ENCODE results near the gene COX8A. TPM values are rescaled to one million over a fixed set of nuclear protein-coding genes. Genes with fewer than 3 reads are reported as not detected.

COX8A gene
- total RNA-seq, 1 experiment from 2014 or later = 587 TPM

DNA sequence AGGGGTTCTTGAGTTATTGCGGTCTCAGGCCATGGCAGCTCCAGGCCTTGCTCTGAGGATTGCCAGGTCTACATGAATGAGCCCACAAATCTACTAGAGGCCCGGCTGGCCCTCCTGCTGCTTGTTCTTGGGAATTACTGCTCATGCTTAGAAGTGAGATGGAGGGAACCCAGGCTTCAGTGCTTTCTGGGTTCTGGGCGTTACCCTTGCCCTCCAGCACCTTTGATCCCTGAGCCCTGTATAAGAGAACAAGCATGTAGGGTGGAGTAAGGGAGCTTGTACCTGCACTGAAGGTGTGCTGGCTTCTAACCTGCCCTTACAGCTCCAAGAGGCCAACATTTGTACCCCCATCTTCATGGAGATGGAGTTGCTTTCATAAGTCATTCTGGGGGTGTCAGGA is 31.6 kb upstream of the COX8A start:
- H3K9me3 Mint-ChIP-seq = no peaks in the 10 kb centered on the region
- H3K4me1 Mint-ChIP-seq = peaks cover 15% of the 10 kb centered on the region
- CTCF ChIA-PET = interaction anchor here (0.6 to 1.7 kb wide), 2 partner anchors 8 to 55 kb away, joined by 3 to 5 read pairs; no protein-coding TSS in a partner anchor
- peaks cover 12% of the 10 kb centered on the region for H3K36me3 Mint-ChIP-seq
- no peaks in the 10 kb centered on the region; the same call in 1 of the 2 replicates for H3K27me3 Mint-ChIP-seq (ENCODE audit: low read depth)
- H3K4me3 Mint-ChIP-seq = no peak overlapping the region
- DNase-seq (ENCODE audit: low spot score) (no peak), ATAC-seq (no peak)
- no peak overlapping the region for H3K27ac Mint-ChIP-seq
- no peak for TF ChIP-seq JAZF1 (CRISPR knock-in tag; IDR thresholded peaks at IDR 0.05)
- no peak for TF ChIP-seq SMAD4 (CRISPR knock-in tag; IDR thresholded peaks at IDR 0.05)
- TF ChIP-seq RORB (CRISPR knock-in tag; IDR thresholded peaks at IDR 0.05) = no peak
- TF ChIP-seq, protein P1, sequence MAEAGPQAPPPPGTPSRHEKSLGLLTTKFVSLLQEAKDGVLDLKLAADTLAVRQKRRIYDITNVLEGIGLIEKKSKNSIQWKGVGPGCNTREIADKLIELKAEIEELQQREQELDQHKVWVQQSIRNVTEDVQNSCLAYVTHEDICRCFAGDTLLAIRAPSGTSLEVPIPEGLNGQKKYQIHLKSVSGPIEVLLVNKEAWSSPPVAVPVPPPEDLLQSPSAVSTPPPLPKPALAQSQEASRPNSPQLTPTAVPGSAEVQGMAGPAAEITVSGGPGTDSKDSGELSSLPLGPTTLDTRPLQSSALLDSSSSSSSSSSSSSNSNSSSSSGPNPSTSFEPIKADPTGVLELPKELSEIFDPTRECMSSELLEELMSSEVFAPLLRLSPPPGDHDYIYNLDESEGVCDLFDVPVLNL (CRISPR knock-in tag; IDR thresholded peaks at IDR 0.05; ENCODE audit: borderline replicate concordance, low read depth) = no peak
- TF ChIP-seq NFE2L1 (CRISPR knock-in tag; IDR thresholded peaks at IDR 0.05) = no peak
- no peak for TF ChIP-seq EMX1 (CRISPR knock-in tag; IDR thresholded peaks at IDR 0.05)
- no peak for TF ChIP-seq NR3C1 (CRISPR knock-in tag; conservative IDR thresholded peaks at IDR 0.05; ENCODE audit: low read depth)
- TF ChIP-seq ELF4 (CRISPR knock-in tag; IDR thresholded peaks at IDR 0.05; ENCODE audit: low read depth) = no peak
- no peak for TF ChIP-seq FOXK1 (CRISPR knock-in tag; IDR thresholded peaks at IDR 0.05)
- TF ChIP-seq, protein P2, sequence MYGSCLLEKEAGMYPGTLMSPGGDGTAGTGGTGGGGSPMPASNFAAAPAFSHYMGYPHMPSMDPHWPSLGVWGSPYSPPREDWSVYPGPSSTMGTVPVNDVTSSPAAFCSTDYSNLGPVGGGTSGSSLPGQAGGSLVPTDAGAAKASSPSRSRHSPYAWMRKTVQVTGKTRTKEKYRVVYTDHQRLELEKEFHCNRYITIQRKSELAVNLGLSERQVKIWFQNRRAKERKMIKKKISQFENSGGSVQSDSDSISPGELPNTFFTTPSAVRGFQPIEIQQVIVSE (CRISPR knock-in tag; IDR thresholded peaks at IDR 0.05; ENCODE audit: borderline replicate concordance) = no peak
- no peak for TF ChIP-seq ZNF219 (CRISPR knock-in tag; IDR thresholded peaks at IDR 0.05; ENCODE audit: borderline replicate concordance)
- POLR2A ChIA-PET = no interaction called here

DNA sequence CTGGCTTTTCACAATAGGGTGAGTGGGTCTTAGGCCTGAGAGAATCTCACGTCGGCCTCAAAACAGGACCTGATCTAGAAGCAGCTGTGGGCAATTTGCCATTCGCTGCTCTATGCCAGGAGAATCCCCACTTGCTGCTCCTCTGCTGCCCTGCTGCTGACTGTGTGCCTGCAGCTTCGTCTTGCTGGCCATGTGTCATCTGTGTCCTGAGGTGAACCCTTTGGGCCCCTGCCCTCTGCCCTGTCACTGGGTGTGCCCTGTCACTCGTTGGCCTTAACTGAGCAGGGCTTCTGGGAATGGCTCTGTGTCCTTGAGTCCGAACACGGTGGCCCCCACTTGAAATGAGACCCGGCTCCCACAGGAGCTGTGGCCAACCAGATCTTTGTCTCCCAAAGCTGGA is 29.4 kb upstream of the COX8A start:
- DNase-seq (ENCODE audit: low spot score) (no peak), ATAC-seq (no peak)
- Mint-ChIP-seq H3K36me3 (peaks cover 21% of the 10 kb centered on the region), H3K4me3 (no peak overlapping the region), H3K27me3 (ENCODE audit: low read depth) (no peaks in the 10 kb centered on the region), H3K9me3 (no peaks in the 10 kb centered on the region), H3K4me1 (peaks cover 9% of the 10 kb centered on the region; the same call in 1 of the 2 replicates), H3K27ac (no peak overlapping the region)
- ChIA-PET POLR2A (interaction anchor here (2.8 kb wide), 1 partner anchor 26 kb away, joined by 24 read pairs; the partner anchor contains the start of gene RCOR2), CTCF (interaction anchor here (0.6 to 3.4 kb wide), 10 partner anchors 10 to 108 kb away, joined by 3 to 57 read pairs (median 14); partner anchors contain the start of genes MARK2 and RCOR2)
- TF ChIP-seq, protein P3, sequence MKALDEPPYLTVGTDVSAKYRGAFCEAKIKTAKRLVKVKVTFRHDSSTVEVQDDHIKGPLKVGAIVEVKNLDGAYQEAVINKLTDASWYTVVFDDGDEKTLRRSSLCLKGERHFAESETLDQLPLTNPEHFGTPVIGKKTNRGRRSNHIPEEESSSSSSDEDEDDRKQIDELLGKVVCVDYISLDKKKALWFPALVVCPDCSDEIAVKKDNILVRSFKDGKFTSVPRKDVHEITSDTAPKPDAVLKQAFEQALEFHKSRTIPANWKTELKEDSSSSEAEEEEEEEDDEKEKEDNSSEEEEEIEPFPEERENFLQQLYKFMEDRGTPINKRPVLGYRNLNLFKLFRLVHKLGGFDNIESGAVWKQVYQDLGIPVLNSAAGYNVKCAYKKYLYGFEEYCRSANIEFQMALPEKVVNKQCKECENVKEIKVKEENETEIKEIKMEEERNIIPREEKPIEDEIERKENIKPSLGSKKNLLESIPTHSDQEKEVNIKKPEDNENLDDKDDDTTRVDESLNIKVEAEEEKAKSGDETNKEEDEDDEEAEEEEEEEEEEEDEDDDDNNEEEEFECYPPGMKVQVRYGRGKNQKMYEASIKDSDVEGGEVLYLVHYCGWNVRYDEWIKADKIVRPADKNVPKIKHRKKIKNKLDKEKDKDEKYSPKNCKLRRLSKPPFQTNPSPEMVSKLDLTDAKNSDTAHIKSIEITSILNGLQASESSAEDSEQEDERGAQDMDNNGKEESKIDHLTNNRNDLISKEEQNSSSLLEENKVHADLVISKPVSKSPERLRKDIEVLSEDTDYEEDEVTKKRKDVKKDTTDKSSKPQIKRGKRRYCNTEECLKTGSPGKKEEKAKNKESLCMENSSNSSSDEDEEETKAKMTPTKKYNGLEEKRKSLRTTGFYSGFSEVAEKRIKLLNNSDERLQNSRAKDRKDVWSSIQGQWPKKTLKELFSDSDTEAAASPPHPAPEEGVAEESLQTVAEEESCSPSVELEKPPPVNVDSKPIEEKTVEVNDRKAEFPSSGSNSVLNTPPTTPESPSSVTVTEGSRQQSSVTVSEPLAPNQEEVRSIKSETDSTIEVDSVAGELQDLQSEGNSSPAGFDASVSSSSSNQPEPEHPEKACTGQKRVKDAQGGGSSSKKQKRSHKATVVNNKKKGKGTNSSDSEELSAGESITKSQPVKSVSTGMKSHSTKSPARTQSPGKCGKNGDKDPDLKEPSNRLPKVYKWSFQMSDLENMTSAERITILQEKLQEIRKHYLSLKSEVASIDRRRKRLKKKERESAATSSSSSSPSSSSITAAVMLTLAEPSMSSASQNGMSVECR (CRISPR knock-in tag; IDR thresholded peaks at IDR 0.05; ENCODE audit: borderline replicate concordance) = no peak
- TF ChIP-seq, protein P4, sequence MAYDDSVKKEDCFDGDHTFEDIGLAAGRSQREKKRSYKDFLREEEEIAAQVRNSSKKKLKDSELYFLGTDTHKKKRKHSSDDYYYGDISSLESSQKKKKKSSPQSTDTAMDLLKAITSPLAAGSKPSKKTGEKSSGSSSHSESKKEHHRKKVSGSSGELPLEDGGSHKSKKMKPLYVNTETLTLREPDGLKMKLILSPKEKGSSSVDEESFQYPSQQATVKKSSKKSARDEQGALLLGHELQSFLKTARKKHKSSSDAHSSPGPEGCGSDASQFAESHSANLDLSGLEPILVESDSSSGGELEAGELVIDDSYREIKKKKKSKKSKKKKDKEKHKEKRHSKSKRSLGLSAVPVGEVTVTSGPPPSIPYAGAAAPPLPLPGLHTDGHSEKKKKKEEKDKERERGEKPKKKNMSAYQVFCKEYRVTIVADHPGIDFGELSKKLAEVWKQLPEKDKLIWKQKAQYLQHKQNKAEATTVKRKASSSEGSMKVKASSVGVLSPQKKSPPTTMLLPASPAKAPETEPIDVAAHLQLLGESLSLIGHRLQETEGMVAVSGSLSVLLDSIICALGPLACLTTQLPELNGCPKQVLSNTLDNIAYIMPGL (CRISPR knock-in tag; IDR thresholded peaks at IDR 0.05) = no peak
- no peak for TF ChIP-seq SMAD4 (CRISPR knock-in tag; IDR thresholded peaks at IDR 0.05)
- no peak for TF ChIP-seq RORB (CRISPR knock-in tag; IDR thresholded peaks at IDR 0.05)
- TF ChIP-seq, protein P5, sequence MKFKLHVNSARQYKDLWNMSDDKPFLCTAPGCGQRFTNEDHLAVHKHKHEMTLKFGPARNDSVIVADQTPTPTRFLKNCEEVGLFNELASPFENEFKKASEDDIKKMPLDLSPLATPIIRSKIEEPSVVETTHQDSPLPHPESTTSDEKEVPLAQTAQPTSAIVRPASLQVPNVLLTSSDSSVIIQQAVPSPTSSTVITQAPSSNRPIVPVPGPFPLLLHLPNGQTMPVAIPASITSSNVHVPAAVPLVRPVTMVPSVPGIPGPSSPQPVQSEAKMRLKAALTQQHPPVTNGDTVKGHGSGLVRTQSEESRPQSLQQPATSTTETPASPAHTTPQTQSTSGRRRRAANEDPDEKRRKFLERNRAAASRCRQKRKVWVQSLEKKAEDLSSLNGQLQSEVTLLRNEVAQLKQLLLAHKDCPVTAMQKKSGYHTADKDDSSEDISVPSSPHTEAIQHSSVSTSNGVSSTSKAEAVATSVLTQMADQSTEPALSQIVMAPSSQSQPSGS (CRISPR knock-in tag; IDR thresholded peaks at IDR 0.05; ENCODE audit: borderline replicate concordance, low read depth) = no peak
- TF ChIP-seq, protein P6, sequence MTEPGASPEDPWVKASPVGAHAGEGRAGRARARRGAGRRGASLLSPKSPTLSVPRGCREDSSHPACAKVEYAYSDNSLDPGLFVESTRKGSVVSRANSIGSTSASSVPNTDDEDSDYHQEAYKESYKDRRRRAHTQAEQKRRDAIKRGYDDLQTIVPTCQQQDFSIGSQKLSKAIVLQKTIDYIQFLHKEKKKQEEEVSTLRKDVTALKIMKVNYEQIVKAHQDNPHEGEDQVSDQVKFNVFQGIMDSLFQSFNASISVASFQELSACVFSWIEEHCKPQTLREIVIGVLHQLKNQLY (CRISPR knock-in tag; IDR thresholded peaks at IDR 0.05) = no peak
- no peak for TF ChIP-seq CREB1 (CRISPR knock-in tag; IDR thresholded peaks at IDR 0.05)
- TF ChIP-seq, protein P7, sequence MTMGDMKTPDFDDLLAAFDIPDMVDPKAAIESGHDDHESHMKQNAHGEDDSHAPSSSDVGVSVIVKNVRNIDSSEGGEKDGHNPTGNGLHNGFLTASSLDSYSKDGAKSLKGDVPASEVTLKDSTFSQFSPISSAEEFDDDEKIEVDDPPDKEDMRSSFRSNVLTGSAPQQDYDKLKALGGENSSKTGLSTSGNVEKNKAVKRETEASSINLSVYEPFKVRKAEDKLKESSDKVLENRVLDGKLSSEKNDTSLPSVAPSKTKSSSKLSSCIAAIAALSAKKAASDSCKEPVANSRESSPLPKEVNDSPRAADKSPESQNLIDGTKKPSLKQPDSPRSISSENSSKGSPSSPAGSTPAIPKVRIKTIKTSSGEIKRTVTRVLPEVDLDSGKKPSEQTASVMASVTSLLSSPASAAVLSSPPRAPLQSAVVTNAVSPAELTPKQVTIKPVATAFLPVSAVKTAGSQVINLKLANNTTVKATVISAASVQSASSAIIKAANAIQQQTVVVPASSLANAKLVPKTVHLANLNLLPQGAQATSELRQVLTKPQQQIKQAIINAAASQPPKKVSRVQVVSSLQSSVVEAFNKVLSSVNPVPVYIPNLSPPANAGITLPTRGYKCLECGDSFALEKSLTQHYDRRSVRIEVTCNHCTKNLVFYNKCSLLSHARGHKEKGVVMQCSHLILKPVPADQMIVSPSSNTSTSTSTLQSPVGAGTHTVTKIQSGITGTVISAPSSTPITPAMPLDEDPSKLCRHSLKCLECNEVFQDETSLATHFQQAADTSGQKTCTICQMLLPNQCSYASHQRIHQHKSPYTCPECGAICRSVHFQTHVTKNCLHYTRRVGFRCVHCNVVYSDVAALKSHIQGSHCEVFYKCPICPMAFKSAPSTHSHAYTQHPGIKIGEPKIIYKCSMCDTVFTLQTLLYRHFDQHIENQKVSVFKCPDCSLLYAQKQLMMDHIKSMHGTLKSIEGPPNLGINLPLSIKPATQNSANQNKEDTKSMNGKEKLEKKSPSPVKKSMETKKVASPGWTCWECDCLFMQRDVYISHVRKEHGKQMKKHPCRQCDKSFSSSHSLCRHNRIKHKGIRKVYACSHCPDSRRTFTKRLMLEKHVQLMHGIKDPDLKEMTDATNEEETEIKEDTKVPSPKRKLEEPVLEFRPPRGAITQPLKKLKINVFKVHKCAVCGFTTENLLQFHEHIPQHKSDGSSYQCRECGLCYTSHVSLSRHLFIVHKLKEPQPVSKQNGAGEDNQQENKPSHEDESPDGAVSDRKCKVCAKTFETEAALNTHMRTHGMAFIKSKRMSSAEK (CRISPR knock-in tag; IDR thresholded peaks at IDR 0.05; ENCODE audit: borderline replicate concordance) = no peak
- no peak for TF ChIP-seq FOXP1 (CRISPR knock-in tag; IDR thresholded peaks at IDR 0.05; ENCODE audit: borderline replicate concordance)
- no peak for TF ChIP-seq GABPB1 (CRISPR knock-in tag; IDR thresholded peaks at IDR 0.05)
- TF ChIP-seq PRRX2 (CRISPR knock-in tag; IDR thresholded peaks at IDR 0.05) = no peak
